Stomach (tissue), 9 donors: ENCODE measurements around the gene OTOP1. TPM values are rescaled to one million over a fixed set of nuclear protein-coding genes. Genes with fewer than 3 reads are reported as not detected.

Experiments used
- DNase-seq, 2 donors: peaks; one replicate each; pipeline versions ENCODE4 v3.0.0 to v3.0.0-alpha.2; 2013 to 2019
- H3K27ac ChIP-seq, 5 donors: fragments of 200-600 bp in 4 of 5; sonication (generic) in 4 of 5; one replicate each; pipeline ENCODE4 v1.5.1; 2013 to 2019; ENCODE audit warnings: mild to moderate bottlenecking in 1 of 5, moderate library complexity in 1 of 5
- H3K27me3 ChIP-seq, 3 donors: fragments of 200-600 bp; sonication (generic); one replicate each; pipeline ENCODE4 v1.5.1; 2017 to 2019; ENCODE audit warnings: mixed run types in 1 of 3
- H3K36me3 ChIP-seq, 4 donors: fragments of 200-600 bp; sonication (generic); 1 replicate in 3 of 4; 2 replicates in 1 of 4; pipeline ENCODE4 v1.5.1; 2016 to 2019
- H3K4me1 ChIP-seq, 4 donors: fragments of 200-600 bp; sonication (generic); one replicate each; pipeline ENCODE4 v1.5.1; 2016 to 2019
- H3K4me3 ChIP-seq, 4 donors: fragments of 200-600 bp; sonication (generic) in 3 of 4; one replicate each; pipeline ENCODE4 v1.5.1; 2016 to 2019; ENCODE audit warnings: mild to moderate bottlenecking in 1 of 4
- H3K9me3 ChIP-seq, 4 donors: fragments of 200-600 bp; sonication (generic); one replicate each; pipeline ENCODE4 v1.5.1; 2016 to 2019
- EP300 ChIP-seq: sonication (generic); formaldehyde crosslinking; IDR thresholded peaks from one replicate; pipeline ENCODE4 v1.6.1; 2017; ENCODE audit warnings: antibody characterized with exemption
- POLR2A ChIP-seq, 4 donors: fragments of 450-650 bp; IDR thresholded peaks; one replicate each; pipeline ENCODE4 v1.6.1; 2016; ENCODE audit warnings: antibody characterized with exemption in 4 of 4, control low read depth in 2 of 4, mild to moderate bottlenecking in 1 of 4, moderate library complexity in 1 of 4
- POLR2AphosphoS5 ChIP-seq, 3 donors: sonication (generic); formaldehyde crosslinking; IDR thresholded peaks; one replicate each; pipeline ENCODE4 v1.6.1; 2016; ENCODE audit warnings: antibody characterized with exemption in 3 of 3
- WGBS, 5 donors: extraction: QIAGEN DNeasy Blood & Tissue Kit in 3 of 5; methylation state at CpG; one replicate each; pipeline versions ENCODE4 v1.1.5 to v1.1.7; 2013 to 2018; 5-methylcytosine and 5-hydroxymethylcytosine counted together
- intact Hi-C: fragments of 100-400 bp; cut with DNase I; formaldehyde crosslinking; loops from one replicate; pipeline ENCODE4 v1.15.1; 2023; ENCODE audit warnings: low total_unique reads
- polyA plus RNA-seq, 3 donors: library from polyadenylated mRNA; stranded (reverse); fragments of 200-250 nt; gene quantifications; one replicate each; pipeline ENCODE4 v1.2.3, GENCODE V29; 2013
- total RNA-seq, 5 donors: library from RNA; depleted of rRNA; stranded (reverse); fragments of >200 nt; gene quantifications; one replicate each; pipeline versions ENCODE4 v1.1.0 to v1.2.3, GENCODE V29; 2014 to 2016
- TF ChIP-seq, protein P1 (sequence below), 7 experiments: fragments of 450-650 bp in 4 of 7; fragments of 200-600 bp in 3 of 7; sonication (generic) in 3 of 7; IDR thresholded peaks; one replicate each; pipeline ENCODE4 v1.5.1; 2016 to 2019; ENCODE audit warnings: antibody characterized with exemption in 7 of 7, control low read depth in 2 of 7, mild to moderate bottlenecking in 1 of 7
- donor health status: healthy with polysubstance abuse.
- donor health status: Bipolar disorder and iron deficiency.
- donor health status: healthy.

OTOP1 gene
- total and polyA plus RNA-seq, 8 donors, result not detected

DNA sequence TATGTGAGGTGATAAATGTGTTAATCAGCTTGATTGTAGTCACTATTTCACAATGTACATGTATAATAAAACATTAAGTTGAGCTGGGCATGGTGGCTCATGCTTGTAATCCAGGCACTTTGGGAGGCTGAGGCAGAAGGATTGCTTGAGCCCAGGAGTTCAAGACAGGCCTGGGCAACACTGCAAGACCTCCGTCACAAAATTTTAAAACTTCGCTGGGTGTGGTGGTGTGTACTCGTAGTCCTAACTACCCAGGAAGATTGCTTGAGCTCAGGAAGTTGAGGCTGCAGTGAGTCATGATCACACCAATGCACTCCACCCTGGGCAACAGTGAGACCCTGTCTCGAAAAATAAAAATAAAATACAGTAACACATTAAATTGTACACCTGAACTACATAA, 43.1 kb upstream of the OTOP1 start:
- Histone ChIP-seq H3K4me3 (no peak overlapping the region), H3K9me3 (no peaks in the 10 kb centered on the region), H3K27me3 (no peaks in the 10 kb centered on the region), H3K27ac (peak overlapping the region in 4 of 5 donors; percentile 31 to 64 (median 46)), H3K36me3 (peaks cover 14 to 87% (median 78%) of the 10 kb centered on the region in 4 donors), H3K4me1 (no peaks in the 10 kb centered on the region)
- TF ChIP-seq POLR2AphosphoS5 (IDR thresholded peaks at IDR 0.05), result no peak
- TF ChIP-seq EP300, result no peak
- no peak for TF ChIP-seq POLR2A (IDR thresholded peaks at IDR 0.05)
- TF ChIP-seq, protein P1, sequence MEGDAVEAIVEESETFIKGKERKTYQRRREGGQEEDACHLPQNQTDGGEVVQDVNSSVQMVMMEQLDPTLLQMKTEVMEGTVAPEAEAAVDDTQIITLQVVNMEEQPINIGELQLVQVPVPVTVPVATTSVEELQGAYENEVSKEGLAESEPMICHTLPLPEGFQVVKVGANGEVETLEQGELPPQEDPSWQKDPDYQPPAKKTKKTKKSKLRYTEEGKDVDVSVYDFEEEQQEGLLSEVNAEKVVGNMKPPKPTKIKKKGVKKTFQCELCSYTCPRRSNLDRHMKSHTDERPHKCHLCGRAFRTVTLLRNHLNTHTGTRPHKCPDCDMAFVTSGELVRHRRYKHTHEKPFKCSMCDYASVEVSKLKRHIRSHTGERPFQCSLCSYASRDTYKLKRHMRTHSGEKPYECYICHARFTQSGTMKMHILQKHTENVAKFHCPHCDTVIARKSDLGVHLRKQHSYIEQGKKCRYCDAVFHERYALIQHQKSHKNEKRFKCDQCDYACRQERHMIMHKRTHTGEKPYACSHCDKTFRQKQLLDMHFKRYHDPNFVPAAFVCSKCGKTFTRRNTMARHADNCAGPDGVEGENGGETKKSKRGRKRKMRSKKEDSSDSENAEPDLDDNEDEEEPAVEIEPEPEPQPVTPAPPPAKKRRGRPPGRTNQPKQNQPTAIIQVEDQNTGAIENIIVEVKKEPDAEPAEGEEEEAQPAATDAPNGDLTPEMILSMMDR (IDR thresholded peaks at IDR 0.05), result no peak
- intact Hi-C loops, result no loop called here
- DNase-seq, result no peak
- 77 to 92% (median 85%) methylated on average over 4 of the region's 4 CpGs for WGBS, 5 donors

DNA sequence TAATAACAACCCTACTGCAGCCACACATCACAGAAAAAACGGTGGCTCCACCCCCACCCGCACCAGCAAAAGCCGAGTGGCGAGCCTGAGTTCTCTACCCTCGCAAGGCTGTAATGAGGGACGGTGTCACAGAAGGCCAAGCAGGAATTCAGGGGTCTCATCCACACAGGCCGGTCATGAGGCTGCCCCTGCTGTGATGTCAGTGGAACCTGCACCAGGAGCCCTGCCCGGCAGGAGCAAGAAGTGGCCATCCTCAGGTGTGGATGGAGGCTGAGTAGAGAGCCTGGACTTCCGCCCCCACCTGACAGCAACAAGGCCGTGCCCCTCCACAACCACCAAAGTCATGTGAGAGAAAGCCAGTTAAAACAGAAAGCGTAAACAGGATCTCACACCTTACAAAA, 42.6 kb upstream of the OTOP1 start:
- Histone ChIP-seq H3K27ac (peak overlapping the region in 4 of 5 donors; percentile 3 to 64 (median 14)), H3K36me3 (peaks cover 10 to 82% (median 73%) of the 10 kb centered on the region in 4 donors), H3K9me3 (no peaks in the 10 kb centered on the region), H3K27me3 (no peaks in the 10 kb centered on the region), H3K4me1 (no peaks in the 10 kb centered on the region), H3K4me3 (no peak overlapping the region)
- 81 to 94% (median 86%) methylated on average over 9 to 11 of the region's 11 CpGs for WGBS, 5 donors
- intact Hi-C loops, result no loop called here
- no peak for TF ChIP-seq POLR2A (IDR thresholded peaks at IDR 0.05)
- no peak for TF ChIP-seq POLR2AphosphoS5 (IDR thresholded peaks at IDR 0.05)
- TF ChIP-seq, protein P1 (IDR thresholded peaks at IDR 0.05), result no peak
- TF ChIP-seq EP300, result no peak
- DNase-seq, result no peak

DNA sequence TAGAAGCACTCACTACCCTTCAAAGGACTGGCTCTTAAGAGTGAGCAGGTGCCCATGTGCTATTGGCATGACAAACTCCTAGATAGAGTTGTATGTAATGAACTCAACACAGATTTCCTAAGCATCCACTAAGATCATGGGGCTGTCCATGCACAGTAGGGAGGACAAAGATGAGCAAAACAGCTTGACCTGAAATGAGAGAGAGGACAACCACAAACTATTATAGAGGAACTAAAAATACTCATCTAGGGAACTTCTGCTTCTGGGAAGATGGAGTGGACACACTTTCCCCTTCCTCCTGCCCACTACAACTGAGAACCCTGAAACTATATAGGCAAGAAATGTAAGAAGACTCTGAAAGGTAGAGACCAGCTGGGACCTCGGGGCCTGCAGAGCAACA, 42.0 kb upstream of the OTOP1 start:
- TF ChIP-seq EP300, result no peak
- TF ChIP-seq, protein P1 (IDR thresholded peaks at IDR 0.05), result no peak
- no peak for TF ChIP-seq POLR2AphosphoS5 (IDR thresholded peaks at IDR 0.05)
- no peak for TF ChIP-seq POLR2A (IDR thresholded peaks at IDR 0.05)
- Histone ChIP-seq H3K4me3 (no peak overlapping the region), H3K4me1 (no peaks in the 10 kb centered on the region), H3K27ac (peak overlapping the region in 3 of 5 donors; percentile 3 to 64 (median 24)), H3K27me3 (no peaks in the 10 kb centered on the region), H3K9me3 (no peaks in the 10 kb centered on the region), H3K36me3 (peaks cover 5 to 76% (median 67%) of the 10 kb centered on the region in 4 donors)
- intact Hi-C loops, result no loop called here
- 81 to 100% (median 83%) methylated on average over 1 of the region's 1 CpG for WGBS, 5 donors
- no peak for DNase-seq

DNA sequence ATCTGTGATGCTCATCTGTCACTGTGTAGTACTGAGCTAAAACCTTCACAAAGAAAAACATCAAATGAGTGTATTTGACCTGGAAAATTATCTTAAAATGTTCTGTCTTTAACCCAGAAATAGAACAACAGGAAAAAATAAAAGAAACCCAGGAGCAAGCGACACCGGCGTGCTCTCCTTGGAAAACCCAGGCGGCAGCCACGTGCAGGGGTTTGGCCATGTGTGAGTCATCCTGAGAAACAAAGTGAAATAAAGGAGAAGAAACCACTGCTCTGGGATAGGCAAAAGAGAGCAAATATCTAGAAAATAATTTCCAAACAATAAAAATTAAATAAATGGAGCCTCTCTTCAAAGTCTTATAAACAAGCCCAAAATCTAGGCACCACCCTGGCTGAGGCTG, 41.3 kb upstream of the OTOP1 start:
- Histone ChIP-seq H3K27ac (no peak overlapping the region), H3K4me1 (no peaks in the 10 kb centered on the region), H3K27me3 (no peaks in the 10 kb centered on the region), H3K36me3 (peaks cover 3 to 68% (median 59%) of the 10 kb centered on the region in 4 donors), H3K9me3 (no peaks in the 10 kb centered on the region), H3K4me3 (no peak overlapping the region)
- no peak for TF ChIP-seq POLR2A (IDR thresholded peaks at IDR 0.05)
- TF ChIP-seq EP300, result no peak
- TF ChIP-seq, protein P1 (IDR thresholded peaks at IDR 0.05), result no peak
- no peak for TF ChIP-seq POLR2AphosphoS5 (IDR thresholded peaks at IDR 0.05)
- 74 to 87% (median 87%) methylated on average over 5 of the region's 5 CpGs for whole genome bisulfite sequencing, 5 donors
- no peak for DNase-seq
- intact Hi-C loops, result no loop called here
